Neuronal stem cell (in vitro differentiated cells): ENCODE measurements around the gene CCND3.
"Not testable (repeated sequence)": the region's sequence is repeated elsewhere in the genome, so short reads cannot be mapped to it uniquely, and the experiment has no call there.

ENCODE experiments used
- DNase-seq: peaks from one replicate; pipeline ENCODE4 v3.0.0-alpha.2; 2013; ENCODE audit warnings: low spot score
- H2AFZ ChIP-seq: one replicate; pipeline ENCODE4 v1.6.1; 2013; ENCODE audit warnings: mild to moderate bottlenecking, low read length, inconsistent platforms
- H2AK5ac ChIP-seq: 2 replicates; pipeline ENCODE4 v1.6.1; 2013; ENCODE audit warnings: low read depth, mild to moderate bottlenecking, inconsistent platforms, low read length, moderate library complexity, mixed read lengths
- H2BK120ac ChIP-seq: 2 replicates; pipeline ENCODE4 v1.6.1; 2013; ENCODE audit warnings: low read depth, mild to moderate bottlenecking, inconsistent platforms, low read length, moderate library complexity, mixed read lengths
- H2BK12ac ChIP-seq: one replicate; pipeline ENCODE4 v1.6.1; 2013; ENCODE audit warnings: low read length, inconsistent platforms
- H2BK15ac ChIP-seq: 2 replicates; pipeline ENCODE4 v1.6.1; 2013; ENCODE audit warnings: mild to moderate bottlenecking, low read length, inconsistent platforms, mixed read lengths
- H2BK5ac ChIP-seq: one replicate; pipeline ENCODE4 v1.6.1; 2013; ENCODE audit warnings: inconsistent platforms, mild to moderate bottlenecking, low read length, moderate library complexity
- H3K14ac ChIP-seq: one replicate; pipeline ENCODE4 v1.6.1; 2013; ENCODE audit warnings: low read length, inconsistent platforms
- H3K18ac ChIP-seq: 2 replicates; pipeline ENCODE4 v1.6.1; 2013; ENCODE audit warnings: low read length, inconsistent platforms
- H3K23ac ChIP-seq: 2 replicates; pipeline ENCODE4 v1.6.1; 2013; ENCODE audit warnings: low read depth, mild to moderate bottlenecking, mixed read lengths, low read length, inconsistent platforms; ENCODE audit not compliant: poor library complexity
- H3K27ac ChIP-seq: replicated peaks from 3 replicates; pipeline ENCODE4 v1.5.1; 2013; ENCODE audit warnings: low read length, inconsistent platforms
- H3K27me3 ChIP-seq, 3 experiments: 2 replicates each; pipeline ENCODE4 v1.6.1; 2013; ENCODE audit warnings: low read length in 3 of 3, mild to moderate bottlenecking in 2 of 3, inconsistent platforms in 1 of 3, low read depth in 1 of 3, mixed read lengths in 1 of 3, moderate library complexity in 1 of 3; ENCODE audit not compliant: control insufficient read depth in 3 of 3, insufficient read depth in 3 of 3
- H3K36me3 ChIP-seq, 2 donors: replicated peaks in 1 of 2; 2 replicates each; pipeline ENCODE4 v1.6.1; 2013; ENCODE audit warnings: low read length in 2 of 2; ENCODE audit not compliant: control insufficient read depth in 2 of 2, insufficient read depth in 2 of 2
- H3K4ac ChIP-seq: 2 replicates; pipeline ENCODE4 v1.6.1; 2013; ENCODE audit warnings: inconsistent platforms, mild to moderate bottlenecking, low read length, moderate library complexity
- H3K4me1 ChIP-seq, 2 donors: 1 replicate in 1 of 2; 2 replicates in 1 of 2; pipeline ENCODE4 v1.6.1; 2013; ENCODE audit warnings: low read length in 2 of 2, low read depth in 1 of 2; ENCODE audit not compliant: control insufficient read depth in 2 of 2, insufficient read depth in 1 of 2
- H3K4me2 ChIP-seq: one replicate; pipeline ENCODE4 v1.6.1; 2013; ENCODE audit warnings: mild to moderate bottlenecking, low read length, inconsistent platforms; ENCODE audit not compliant: insufficient read depth, poor library complexity, severe bottlenecking
- H3K4me3 ChIP-seq, 2 donors: 2 replicates each; pipeline ENCODE4 v1.5.1; 2013; ENCODE audit warnings: low read length in 2 of 2, mild to moderate bottlenecking in 2 of 2, inconsistent platforms in 1 of 2, moderate library complexity in 1 of 2
- H3K79me1 ChIP-seq: one replicate; pipeline ENCODE4 v1.6.1; 2013; ENCODE audit warnings: low read depth, mild to moderate bottlenecking, inconsistent platforms, low read length, moderate library complexity
- H3K9ac ChIP-seq: one replicate; pipeline ENCODE4 v1.6.1; 2013; ENCODE audit warnings: mild to moderate bottlenecking, low read depth, low read length, inconsistent platforms; ENCODE audit not compliant: poor library complexity
- H3K9me3 ChIP-seq, 2 donors: replicated peaks in 1 of 2; 2 replicates each; pipeline versions ENCODE3 to v1.6.1; 2013; ENCODE audit warnings: low read length in 2 of 2, mild to moderate bottlenecking in 2 of 2, inconsistent platforms in 1 of 2, low read depth in 1 of 2, mixed read lengths in 1 of 2, moderate library complexity in 1 of 2; ENCODE audit not compliant: control insufficient read depth in 2 of 2, insufficient read depth in 1 of 2
- H4K8ac ChIP-seq: one replicate; pipeline ENCODE4 v1.6.1; 2013; ENCODE audit warnings: low read depth, mild to moderate bottlenecking, inconsistent platforms, low read length, moderate library complexity
- H4K91ac ChIP-seq: one replicate; pipeline ENCODE4 v1.6.1; 2013; ENCODE audit warnings: low read length, low read depth, mild to moderate bottlenecking, inconsistent platforms; ENCODE audit not compliant: poor library complexity
- WGBS, 2 donors: extraction: QIAGEN DNeasy Blood & Tissue Kit; methylation state at CpG; one replicate each; pipeline ENCODE4 v1.1.7; 2013; ENCODE audit warnings: missing lambda C conversion rate in 2 of 2, mixed read lengths in 1 of 2; ENCODE audit not compliant: insufficient read length in 2 of 2, insufficient replicate concordance in 1 of 2; ENCODE audit errors: extremely low coverage in 2 of 2; 5-methylcytosine and 5-hydroxymethylcytosine counted together

The CCND3 gene

DNA sequence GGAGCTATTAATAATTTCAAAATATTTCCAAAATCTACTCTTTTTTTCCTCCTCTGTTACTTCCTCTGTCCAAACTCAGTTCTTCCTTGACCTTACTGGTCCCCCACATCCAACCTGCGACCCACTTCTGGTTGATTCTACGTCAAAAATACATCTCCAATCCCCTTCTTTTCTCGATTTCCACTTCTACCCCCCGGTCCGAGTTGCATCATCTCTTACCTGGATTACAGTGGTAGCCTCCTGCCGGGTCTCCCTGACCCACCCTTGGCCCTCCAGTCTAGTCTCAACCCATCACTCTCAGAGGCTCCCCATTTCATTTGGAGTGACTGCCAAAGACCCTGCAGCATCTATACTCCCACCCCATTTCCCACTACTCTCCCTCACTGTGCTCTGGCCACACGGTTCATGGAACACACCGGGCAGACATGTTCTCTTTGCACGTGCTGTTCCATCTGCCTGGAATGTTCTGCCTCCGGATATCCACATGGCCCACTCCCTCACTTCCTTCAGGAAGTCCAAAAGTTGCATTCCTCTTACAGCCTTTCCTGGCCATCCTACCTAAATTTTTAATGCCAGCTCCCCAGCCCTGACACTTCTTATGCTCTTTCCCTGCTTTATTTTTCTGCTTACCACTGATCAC, 6.1 kb upstream of the CCND3 start:
- H2BK15ac ChIP-seq = no peak overlapping the region
- WGBS, 2 donors = 100% methylated on average over 4 of the region's 10 CpGs; no CpG with 5 or more reads in 1 of the 2 donors
- H3K27ac ChIP-seq = no peak overlapping the region

DNA sequence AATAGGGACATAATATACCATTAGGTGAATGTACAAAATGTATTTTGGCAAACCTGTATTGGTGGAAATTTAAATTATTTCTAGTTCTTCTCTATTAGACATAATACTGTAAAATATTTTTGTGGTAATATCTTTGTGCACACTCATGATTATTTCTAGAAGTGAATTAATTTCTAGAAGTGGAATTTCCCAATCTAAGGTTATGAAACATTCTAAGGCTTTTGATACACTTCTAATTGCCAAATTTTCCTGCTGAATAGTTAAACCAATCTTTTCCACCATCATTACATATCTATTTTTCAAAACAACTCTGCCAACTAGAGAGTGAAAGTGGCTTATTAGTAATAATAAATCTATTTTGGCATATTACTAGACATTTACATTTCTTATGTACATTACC, 1.8 kb upstream of the CCND3 start:
- Histone ChIP-seq H3K4me3 (no peak overlapping the region), H2BK5ac (no peak overlapping the region), H4K8ac (no peak overlapping the region), H3K27me3 (no peaks in the 10 kb centered on the region), H3K23ac (no peak overlapping the region), H2AFZ (no peak overlapping the region), H3K4me2 (no peak overlapping the region), H3K36me3 (peaks cover 0 to 3% of the 10 kb centered on the region in 2 donors), H3K4ac (no peak overlapping the region), H3K4me1 (peaks cover 18 to 21% of the 10 kb centered on the region in 2 donors), H4K91ac (no peak overlapping the region), H3K27ac (no peak overlapping the region), H3K9me3 (peaks cover 0 to 1% of the 10 kb centered on the region in 2 donors), H3K9ac (no peak overlapping the region), H3K14ac (no peak overlapping the region), H3K18ac (no peak overlapping the region), H2BK12ac (no peak overlapping the region), H2BK120ac (no peak overlapping the region), H3K79me1 (peaks cover 6% of the 10 kb centered on the region), H2BK15ac (no peak overlapping the region), H2AK5ac (no peak overlapping the region)
- no peak for DNase-seq

More for the DNA sequence above, 6.1 kb upstream of the CCND3 start:
- Histone ChIP-seq H2AK5ac (no peak overlapping the region), H3K27me3 (no peaks in the 10 kb centered on the region), H3K79me1 (peaks cover 1% of the 10 kb centered on the region), H3K4me2 (no peak overlapping the region), H3K4me3 (no peak overlapping the region), H3K36me3 (no peaks in the 10 kb centered on the region), H3K9ac (no peak overlapping the region), H4K91ac (no peak overlapping the region), H4K8ac (peak overlapping the region; percentile 7), H3K9me3 (peaks cover 0 to 1% of the 10 kb centered on the region in 2 donors), H2BK5ac (no peak overlapping the region), H2BK120ac (no peak overlapping the region), H2BK12ac (no peak overlapping the region), H3K4me1 (peaks cover 0 to 4% of the 10 kb centered on the region in 2 donors), H3K14ac (no peak overlapping the region), H2AFZ (no peak overlapping the region), H3K4ac (no peak overlapping the region), H3K23ac (no peak overlapping the region), H3K18ac (no peak overlapping the region)
- DNase-seq = no peak

- H3K4ac ChIP-seq, H3K9ac ChIP-seq: not testable (repeated sequence)
- no CpG with 5 or more reads among the region's 14 CpGs for WGBS, 2 donors
Measured at GRCh38 chr6:41942882-41943281, 1.3 kb upstream of the CCND3 start.

GRCh38 chr6:41942067-41942851, 651 bp upstream of the CCND3 start:
- Histone ChIP-seq H3K36me3 (peaks cover 2 to 14% of the 10 kb centered on the region in 2 donors), H3K9ac (peak overlapping the region; percentile 56), H3K4me1 (peaks cover 18 to 21% of the 10 kb centered on the region in 2 donors), H3K27ac (no peak overlapping the region), H3K18ac (peak overlapping the region; percentile 25), H2BK15ac (no peak overlapping the region), H4K8ac (no peak overlapping the region), H2AK5ac (no peak overlapping the region), H3K9me3 (no peaks in the 10 kb centered on the region), H3K4me2 (peak overlapping the region; percentile 100), H2BK12ac (no peak overlapping the region), H2BK120ac (no peak overlapping the region), H2AFZ (peak overlapping the region; percentile 96), H3K27me3 (no peaks in the 10 kb centered on the region), H3K14ac (no peak overlapping the region), H3K23ac (no peak overlapping the region), H3K4me3 (peak overlapping the region; percentile 49 to 92), H4K91ac (no peak overlapping the region), H3K79me1 (peaks cover 6% of the 10 kb centered on the region), H2BK5ac (peak overlapping the region; percentile 93), H3K4ac (no peak overlapping the region)
- no peak for DNase-seq
- WGBS, 2 donors = no CpG with 5 or more reads among the region's 20 CpGs

More at GRCh38 chr6:41942882-41943281, 1.3 kb upstream of the CCND3 start:
- H3K27me3 ChIP-seq, H4K91ac ChIP-seq, H2BK120ac ChIP-seq, H3K27ac ChIP-seq, H3K4me2 ChIP-seq, DNase-seq, H3K4me3 ChIP-seq, H2AK5ac ChIP-seq, H2BK15ac ChIP-seq, H2BK12ac ChIP-seq, H3K9me3 ChIP-seq, H4K8ac ChIP-seq, H2BK5ac ChIP-seq, H3K36me3 ChIP-seq, H2AFZ ChIP-seq, H3K14ac ChIP-seq, H3K18ac ChIP-seq, H3K79me1 ChIP-seq, H3K23ac ChIP-seq: not testable (repeated sequence)
- H3K4me1 ChIP-seq = peaks cover 18 to 21% of the 10 kb centered on the region in 2 donors
